ENCODE results near the gene EPB41L5. TPM values are rescaled to one million over a fixed set of nuclear protein-coding genes. Genes with fewer than 3 reads are reported as not detected.

The EPB41L5 gene
- total and polyA plus RNA-seq, 2 experiments from 2014 or later = 31.1 to 41.7 TPM

DNA sequence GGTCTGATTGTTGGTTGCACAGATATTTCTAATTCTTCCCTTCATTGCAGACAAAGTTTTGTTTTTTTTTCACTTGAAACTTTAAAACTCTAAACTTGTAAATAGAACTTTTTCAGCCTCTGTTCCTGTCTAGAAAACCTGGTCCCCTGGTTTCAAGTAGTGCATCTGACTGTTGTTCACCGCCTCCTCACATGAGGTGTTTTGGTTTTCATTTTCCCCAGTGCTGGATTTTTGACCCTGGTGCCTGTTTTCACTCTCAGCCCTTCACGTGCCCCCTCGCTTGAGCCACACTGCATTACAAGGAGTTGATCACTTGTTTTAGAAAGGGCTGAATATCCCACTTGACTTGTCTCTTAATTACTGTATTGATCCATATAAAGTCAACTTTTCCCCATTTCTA lies 110.2 kb downstream of the EPB41L5 start:
- WGBS (ENCODE audit: low lambda C conversion rate, missing lambda C conversion rate) = 96% methylated on average over 3 of the region's 3 CpGs
- TF ChIP-seq EZH2 (IDR thresholded peaks at IDR 0.05; ENCODE audit: borderline replicate concordance) = no peak
- no peak for TF ChIP-seq CTCF (IDR thresholded peaks at IDR 0.05; ENCODE audit: poor library complexity)
- no peak for TF ChIP-seq EZH2phosphoT487 (IDR thresholded peaks at IDR 0.05; ENCODE audit: low read depth, severe bottlenecking, unreplicated experiment)

DNA sequence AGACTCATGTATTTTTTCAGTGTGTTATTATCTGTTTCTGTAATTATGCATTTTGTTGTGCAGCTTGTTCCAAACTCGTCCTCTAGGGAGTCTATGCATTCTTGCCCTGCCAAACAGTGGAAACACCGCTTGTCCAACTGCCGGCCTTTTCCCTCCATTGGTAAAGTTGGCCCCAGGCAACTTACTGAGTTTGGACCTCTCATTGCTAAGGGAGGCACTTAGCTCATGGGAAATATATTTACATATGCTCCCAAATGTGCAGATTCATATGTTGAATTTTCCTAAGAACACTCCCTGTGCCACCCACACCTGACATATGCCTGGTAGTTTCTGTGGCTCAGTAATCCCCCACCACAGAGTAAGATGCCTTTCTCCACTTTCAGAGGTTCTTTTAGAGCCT lies 112.3 kb downstream of the EPB41L5 start:
- H3K36me3 ChIP-seq (replicated peaks; ENCODE audit: insufficient read depth, low read depth) = no peaks in the 10 kb centered on the region
- no peak overlapping the region for H2AFZ ChIP-seq
- TF ChIP-seq EZH2phosphoT487 (IDR thresholded peaks at IDR 0.05; ENCODE audit: low read depth, severe bottlenecking, unreplicated experiment) (no peak), CTCF (IDR thresholded peaks at IDR 0.05; ENCODE audit: poor library complexity) (no peak), EZH2 (IDR thresholded peaks at IDR 0.05; ENCODE audit: borderline replicate concordance) (no peak)
- H3K79me2 ChIP-seq = no peaks in the 10 kb centered on the region
- DNase-seq (ENCODE audit: low spot score) = no peak
- H3K4me3 ChIP-seq = no peak overlapping the region
- no peaks in the 10 kb centered on the region for H3K9me3 ChIP-seq (ENCODE audit: low read depth)
- no peaks in the 10 kb centered on the region for H3K9me2 ChIP-seq (replicated peaks; ENCODE audit: insufficient read depth)
- no peaks in the 10 kb centered on the region for H3K4me1 ChIP-seq (ENCODE audit: insufficient read depth)
- 91% methylated on average over 3 of the region's 3 CpGs for WGBS (ENCODE audit: low lambda C conversion rate, missing lambda C conversion rate)
- H3K27me3 ChIP-seq = no peaks in the 10 kb centered on the region
- no peak overlapping the region for H3K4me2 ChIP-seq
- no peak overlapping the region for H3K27ac ChIP-seq
- H4K20me1 ChIP-seq (ENCODE audit: insufficient read depth, poor library complexity, severe bottlenecking) = no peaks in the 10 kb centered on the region

More for the DNA sequence above, 110.2 kb downstream of the EPB41L5 start:
- Histone ChIP-seq H3K79me2 (no peaks in the 10 kb centered on the region), H3K4me2 (no peak overlapping the region), H3K27me3 (no peaks in the 10 kb centered on the region), H3K4me3 (no peak overlapping the region), H3K36me3 (replicated peaks; ENCODE audit: insufficient read depth, low read depth) (no peaks in the 10 kb centered on the region), H2AFZ (no peak overlapping the region), H3K9me3 (ENCODE audit: low read depth) (no peaks in the 10 kb centered on the region), H3K9me2 (replicated peaks; ENCODE audit: insufficient read depth) (no peaks in the 10 kb centered on the region), H4K20me1 (ENCODE audit: insufficient read depth, poor library complexity, severe bottlenecking) (no peaks in the 10 kb centered on the region), H3K4me1 (ENCODE audit: insufficient read depth) (no peaks in the 10 kb centered on the region), H3K27ac (no peak overlapping the region)
- no peak for DNase-seq (ENCODE audit: low spot score)

- no peaks in the 10 kb centered on the region for H3K36me3 ChIP-seq (replicated peaks; ENCODE audit: insufficient read depth, low read depth)
- TF ChIP-seq CTCF (IDR thresholded peaks at IDR 0.05; ENCODE audit: poor library complexity) (no peak), EZH2 (IDR thresholded peaks at IDR 0.05; ENCODE audit: borderline replicate concordance) (no peak), EZH2phosphoT487 (IDR thresholded peaks at IDR 0.05; ENCODE audit: low read depth, severe bottlenecking, unreplicated experiment) (no peak)
- no peak overlapping the region for H2AFZ ChIP-seq
- H3K4me1 ChIP-seq (ENCODE audit: insufficient read depth) = no peaks in the 10 kb centered on the region
- H3K9me2 ChIP-seq (replicated peaks; ENCODE audit: insufficient read depth) = no peaks in the 10 kb centered on the region
- H3K27ac ChIP-seq = no peak overlapping the region
- no peak for DNase-seq (ENCODE audit: low spot score)
- no peak overlapping the region for H3K4me3 ChIP-seq
- no peaks in the 10 kb centered on the region for H3K27me3 ChIP-seq
- no peaks in the 10 kb centered on the region for H3K9me3 ChIP-seq (ENCODE audit: low read depth)
- H4K20me1 ChIP-seq (ENCODE audit: insufficient read depth, poor library complexity, severe bottlenecking) = no peaks in the 10 kb centered on the region
- H3K4me2 ChIP-seq = no peak overlapping the region
- H3K79me2 ChIP-seq = no peaks in the 10 kb centered on the region
These were observed 115.3 kb downstream of the EPB41L5 start for GRCh38 chr2:120128216-120128615.

DNA sequence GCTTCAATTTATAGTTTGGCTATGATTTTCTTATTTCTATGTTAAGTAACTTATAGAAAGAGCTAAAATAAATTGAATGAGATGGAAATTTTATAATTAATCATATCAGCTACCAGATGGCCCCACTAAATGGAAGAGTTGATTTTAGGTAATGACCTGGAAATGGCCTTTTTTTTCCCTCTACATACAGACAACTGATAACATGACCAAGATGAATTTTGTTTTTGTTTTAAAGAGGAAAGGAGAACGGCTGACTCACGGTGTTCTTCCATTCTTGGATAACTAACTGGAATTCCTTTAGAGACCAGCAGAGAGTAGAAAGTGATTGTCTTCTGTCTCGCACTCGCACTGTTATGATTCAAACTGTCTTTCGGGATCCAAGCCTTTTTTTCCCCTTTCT lies 119.3 kb downstream of the EPB41L5 start:
- Histone ChIP-seq H3K79me2 (no peaks in the 10 kb centered on the region), H4K20me1 (ENCODE audit: insufficient read depth, poor library complexity, severe bottlenecking) (no peaks in the 10 kb centered on the region), H3K36me3 (replicated peaks; ENCODE audit: insufficient read depth, low read depth) (peaks cover 4% of the 10 kb centered on the region), H3K27me3 (no peaks in the 10 kb centered on the region), H3K4me1 (ENCODE audit: insufficient read depth) (no peaks in the 10 kb centered on the region), H3K9me3 (ENCODE audit: low read depth) (no peaks in the 10 kb centered on the region), H3K4me3 (no peak overlapping the region), H2AFZ (no peak overlapping the region), H3K27ac (no peak overlapping the region), H3K4me2 (no peak overlapping the region), H3K9me2 (replicated peaks; ENCODE audit: insufficient read depth) (no peaks in the 10 kb centered on the region)
- no peak for TF ChIP-seq EZH2phosphoT487 (IDR thresholded peaks at IDR 0.05; ENCODE audit: low read depth, severe bottlenecking, unreplicated experiment)
- TF ChIP-seq EZH2 (IDR thresholded peaks at IDR 0.05; ENCODE audit: borderline replicate concordance) = no peak
- TF ChIP-seq CTCF (IDR thresholded peaks at IDR 0.05; ENCODE audit: poor library complexity) = no peak
- 76% methylated on average over 5 of the region's 5 CpGs for WGBS (ENCODE audit: low lambda C conversion rate, missing lambda C conversion rate)
- DNase-seq (ENCODE audit: low spot score) = no peak

All from hepatocyte (in vitro differentiated cells).